HL-60/S4 treated with retinoic acid at 250 ng/mL for 4 days and 3 days (cell line): ENCODE results near the gene KRT85.
"Not testable (repeated sequence)": the region's sequence is repeated elsewhere in the genome, so short reads cannot be mapped to it uniquely, and the experiment has no call there.

ENCODE experiments used
- in situ Hi-C: fragments of 300-500 bp; cut with MboI; formaldehyde crosslinking; loops from 2 replicates; pipeline ENCODE4 v1.7.0; 2022; ENCODE audit warnings: low sequenced_read_pairs

Gene KRT85

GRCh38 chr12:52331833-52332232, 35.4 kb downstream of the KRT85 start:
- in situ Hi-C loops = no loop called here

- in situ Hi-C loops = no loop called here
These were observed 36.2 kb downstream of the KRT85 start for GRCh38 chr12:52331039-52331438.

GRCh38 chr12:52327830-52328500, 39.3 kb downstream of the KRT85 start:
- in situ Hi-C loops = no loop called here

- in situ Hi-C loops = no loop called here
These were observed 40.0 kb downstream of the KRT85 start for GRCh38 chr12:52327052-52327829.

- in situ Hi-C loops = no loop called here
These were observed 43.2 kb downstream of the KRT85 start for GRCh38 chr12:52324153-52324444.

- in situ Hi-C loops = no loop called here
These were observed 43.7 kb downstream of the KRT85 start for GRCh38 chr12:52323416-52324152.

GRCh38 chr12:52323001-52323400, 44.3 kb downstream of the KRT85 start:
- in situ Hi-C loops = no loop called here

- in situ Hi-C loops = no loop called here
These were observed 45.2 kb downstream of the KRT85 start for GRCh38 chr12:52322069-52322468.

GRCh38 chr12:52321418-52321817, 45.9 kb downstream of the KRT85 start:
- in situ Hi-C loops = no loop called here

GRCh38 chr12:52320784-52321400, 46.4 kb downstream of the KRT85 start, which contains the start of gene KRT83:
KRT83 (minus strand) TSS chr12:52321398; CDS start chr12:52321335, 63 bp downstream.
- in situ Hi-C loops = no loop called here

- in situ Hi-C loops = no loop called here
These were observed 48.2 kb downstream of the KRT85 start for GRCh38 chr12:52319097-52319496.

GRCh38 chr12:52318241-52318990, 48.9 kb downstream of the KRT85 start:
- in situ Hi-C loops = no loop called here

- in situ Hi-C loops = no loop called here
These were observed 49.7 kb downstream of the KRT85 start for GRCh38 chr12:52317468-52318052.

GRCh38 chr12:52316701-52317100, 50.6 kb downstream of the KRT85 start:
- in situ Hi-C loops = no loop called here

GRCh38 chr12:52316290-52316689, 51.0 kb downstream of the KRT85 start:
- in situ Hi-C loops = no loop called here

GRCh38 chr12:52315721-52316120, 51.6 kb downstream of the KRT85 start:
- in situ Hi-C loops = not testable (repeated sequence)

GRCh38 chr12:52314511-52314910, 52.8 kb downstream of the KRT85 start:
- in situ Hi-C loops = no loop called here

- in situ Hi-C loops = no loop called here
These were observed 53.4 kb downstream of the KRT85 start for GRCh38 chr12:52313926-52314325.

GRCh38 chr12:52313461-52313860, 53.8 kb downstream of the KRT85 start:
- in situ Hi-C loops = no loop called here

- in situ Hi-C loops = no loop called here
These were observed 55.2 kb downstream of the KRT85 start for GRCh38 chr12:52312086-52312485.
